GM19328 (cell line): ENCODE results near the gene USP17L26.
"Not testable (repeated sequence)": the region's sequence is repeated elsewhere in the genome, so short reads cannot be mapped to it uniquely, and the experiment has no call there.

ENCODE experiments used
- ATAC-seq: cut with Tn5 transposase; IDR thresholded peaks from one replicate; pipeline ENCODE4 v1.9.1; 2021; ENCODE audit warnings: mild to moderate bottlenecking, moderate library complexity; ENCODE audit not compliant: unreplicated experiment

Gene USP17L26

GRCh38 chr4:9334358-9334757 lies at the start of gene USP17L26:
Gene USP17L26, plus strand, starts transcription at chr4:9334658. Its CDS starts 0 bp downstream, at chr4:9334658.
- ATAC-seq = not testable (repeated sequence)

- ATAC-seq = not testable (repeated sequence)
Observed at GRCh38 chr4:9324191-9324590, 10.3 kb upstream of the USP17L26 start.

- not testable (repeated sequence) for ATAC-seq
Observed at GRCh38 chr4:9324865-9325264, 9.6 kb upstream of the USP17L26 start, which contains the start of gene USP17L24. Gene USP17L24, plus strand, starts transcription at chr4:9325165. Its CDS starts 0 bp downstream, at chr4:9325165.

- not testable (repeated sequence) for ATAC-seq
Observed at GRCh38 chr4:9329611-9330010, 4.8 kb upstream of the USP17L26 start, which contains the start of gene USP17L25. Gene USP17L25, plus strand, starts transcription at chr4:9329911. Its CDS starts 0 bp downstream, at chr4:9329911.

- ATAC-seq = not testable (repeated sequence)
Observed at GRCh38 chr4:9339103-9339502, 4.6 kb downstream of the USP17L26 start, which contains the start of gene USP17L5. Gene USP17L5, plus strand, starts transcription at chr4:9339403. Its CDS starts 0 bp downstream, at chr4:9339403.

GRCh38 chr4:9343848-9344247 lies 9.4 kb downstream of the USP17L26 start, which contains the start of gene USP17L27:
Gene USP17L27, plus strand, starts transcription at chr4:9344148. Its CDS starts 0 bp downstream, at chr4:9344148.
- ATAC-seq = not testable (repeated sequence)

GRCh38 chr4:9348593-9348992 lies 14.1 kb downstream of the USP17L26 start, which contains the start of gene USP17L28:
Gene USP17L28, plus strand, starts transcription at chr4:9348893. Its CDS starts 0 bp downstream, at chr4:9348893.
- not testable (repeated sequence) for ATAC-seq

GRCh38 chr4:9350866-9351265 lies 16.4 kb downstream of the USP17L26 start:
- not testable (repeated sequence) for ATAC-seq

- not testable (repeated sequence) for ATAC-seq
Observed at GRCh38 chr4:9353338-9353737, 18.9 kb downstream of the USP17L26 start, which contains the start of gene USP17L29. Gene USP17L29, plus strand, starts transcription at chr4:9353638. Its CDS starts 0 bp downstream, at chr4:9353638.

- ATAC-seq = not testable (repeated sequence)
Observed at GRCh38 chr4:9362829-9363228, 28.4 kb downstream of the USP17L26 start, which contains the start of gene USP17L30. Gene USP17L30, plus strand, starts transcription at chr4:9363129. Its CDS starts 0 bp downstream, at chr4:9363129.

- ATAC-seq = not testable (repeated sequence)
Observed at GRCh38 chr4:9379881-9380280, 45.4 kb downstream of the USP17L26 start.

GRCh38 chr4:9381012-9381534 lies 46.6 kb downstream of the USP17L26 start:
- ATAC-seq = not testable (repeated sequence)

- ATAC-seq = no peak
Observed at GRCh38 chr4:9384126-9384525, 49.7 kb downstream of the USP17L26 start.
